ENCODE measurements around the gene NRAP. TPM values are rescaled to one million over a fixed set of nuclear protein-coding genes. Genes with fewer than 3 reads are reported as not detected.
"Not testable (repeated sequence)": the region's sequence is repeated elsewhere in the genome, so short reads cannot be mapped to it uniquely, and the experiment has no call there.

Gene NRAP
- total and polyA plus RNA-seq, 4 donors, result 0.05 to 0.13 (median 0.10) TPM

DNA sequence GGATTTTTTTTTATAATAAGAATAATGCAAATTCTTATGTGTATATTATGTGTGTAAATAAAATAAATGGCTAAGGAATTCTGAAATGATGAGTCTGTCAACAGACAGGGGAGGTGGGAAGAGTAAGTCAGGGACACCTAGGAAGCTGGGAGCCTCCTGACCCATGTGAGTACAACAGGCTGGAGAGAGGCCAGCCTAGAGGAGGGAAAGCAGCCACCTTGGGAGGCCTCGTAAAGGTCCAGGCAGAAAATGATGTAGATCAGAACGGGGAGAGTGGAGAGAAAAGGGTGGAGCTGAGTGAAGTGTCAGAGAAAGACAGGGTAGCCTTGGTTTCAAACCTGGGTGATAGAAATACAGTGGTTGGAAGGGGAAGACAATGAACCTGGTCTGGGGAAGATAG is 6.9 kb downstream of the NRAP start:
- Histone ChIP-seq H3K9me3 (ENCODE audit: control insufficient read depth in 4 of 4, low read length in 3 of 4) (no peaks in the 10 kb centered on the region), H3K27ac (ENCODE audit: low read depth in 1 of 2, low read length in 2 of 2) (no peak overlapping the region), H3K27me3 (ENCODE audit: control insufficient read depth in 4 of 4, insufficient read depth in 4 of 4, low read length in 3 of 4) (no peaks in the 10 kb centered on the region), H3K4me1 (ENCODE audit: control insufficient read depth in 4 of 4, insufficient read depth in 4 of 4, low read length in 3 of 4) (peaks cover 0 to 2% (median under 1%) of the 10 kb centered on the region in 4 donors), H3K9ac (ENCODE audit: low read depth in 1 of 2, low read length in 2 of 2) (no peak overlapping the region), H3K36me3 (ENCODE audit: control insufficient read depth in 4 of 4, insufficient read depth in 3 of 4, low read depth in 1 of 4, low read length in 3 of 4) (no peaks in the 10 kb centered on the region), H3K4me3 (ENCODE audit: low read depth in 1 of 3, low read length in 3 of 3) (no peak overlapping the region)
- TF ChIP-seq TAF1 (conservative IDR thresholded peaks at IDR 0.05), result no peak
- TF ChIP-seq NR2F2 (IDR thresholded peaks at IDR 0.05), result no peak
- no peak for TF ChIP-seq RAD21 (IDR thresholded peaks at IDR 0.05)
- no peak for TF ChIP-seq MAX (IDR thresholded peaks at IDR 0.05)
- TF ChIP-seq EGR1 (IDR thresholded peaks at IDR 0.05; ENCODE audit: low read depth in 2 of 2), result no peak
- no peak for TF ChIP-seq HNF4A (conservative IDR thresholded peaks at IDR 0.05)
- TF ChIP-seq ZBTB33 (IDR thresholded peaks at IDR 0.05), result no peak
- no peak for TF ChIP-seq RXRA (IDR thresholded peaks at IDR 0.05)
- TF ChIP-seq, protein P1, sequence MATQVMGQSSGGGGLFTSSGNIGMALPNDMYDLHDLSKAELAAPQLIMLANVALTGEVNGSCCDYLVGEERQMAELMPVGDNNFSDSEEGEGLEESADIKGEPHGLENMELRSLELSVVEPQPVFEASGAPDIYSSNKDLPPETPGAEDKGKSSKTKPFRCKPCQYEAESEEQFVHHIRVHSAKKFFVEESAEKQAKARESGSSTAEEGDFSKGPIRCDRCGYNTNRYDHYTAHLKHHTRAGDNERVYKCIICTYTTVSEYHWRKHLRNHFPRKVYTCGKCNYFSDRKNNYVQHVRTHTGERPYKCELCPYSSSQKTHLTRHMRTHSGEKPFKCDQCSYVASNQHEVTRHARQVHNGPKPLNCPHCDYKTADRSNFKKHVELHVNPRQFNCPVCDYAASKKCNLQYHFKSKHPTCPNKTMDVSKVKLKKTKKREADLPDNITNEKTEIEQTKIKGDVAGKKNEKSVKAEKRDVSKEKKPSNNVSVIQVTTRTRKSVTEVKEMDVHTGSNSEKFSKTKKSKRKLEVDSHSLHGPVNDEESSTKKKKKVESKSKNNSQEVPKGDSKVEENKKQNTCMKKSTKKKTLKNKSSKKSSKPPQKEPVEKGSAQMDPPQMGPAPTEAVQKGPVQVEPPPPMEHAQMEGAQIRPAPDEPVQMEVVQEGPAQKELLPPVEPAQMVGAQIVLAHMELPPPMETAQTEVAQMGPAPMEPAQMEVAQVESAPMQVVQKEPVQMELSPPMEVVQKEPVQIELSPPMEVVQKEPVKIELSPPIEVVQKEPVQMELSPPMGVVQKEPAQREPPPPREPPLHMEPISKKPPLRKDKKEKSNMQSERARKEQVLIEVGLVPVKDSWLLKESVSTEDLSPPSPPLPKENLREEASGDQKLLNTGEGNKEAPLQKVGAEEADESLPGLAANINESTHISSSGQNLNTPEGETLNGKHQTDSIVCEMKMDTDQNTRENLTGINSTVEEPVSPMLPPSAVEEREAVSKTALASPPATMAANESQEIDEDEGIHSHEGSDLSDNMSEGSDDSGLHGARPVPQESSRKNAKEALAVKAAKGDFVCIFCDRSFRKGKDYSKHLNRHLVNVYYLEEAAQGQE (IDR thresholded peaks at IDR 0.05), result no peak
- no peak for TF ChIP-seq YY1 (IDR thresholded peaks at IDR 0.05)
- TF ChIP-seq HNF4G (IDR thresholded peaks at IDR 0.05), result no peak
- TF ChIP-seq GABPA (IDR thresholded peaks at IDR 0.05 in 1 of 2, conservative IDR thresholded peaks at IDR 0.05 in 1 of 2), result no peak
- TF ChIP-seq JUND (IDR thresholded peaks at IDR 0.05), result no peak
- TF ChIP-seq FOXA2 (IDR thresholded peaks at IDR 0.05), result no peak
- TF ChIP-seq, protein P2, sequence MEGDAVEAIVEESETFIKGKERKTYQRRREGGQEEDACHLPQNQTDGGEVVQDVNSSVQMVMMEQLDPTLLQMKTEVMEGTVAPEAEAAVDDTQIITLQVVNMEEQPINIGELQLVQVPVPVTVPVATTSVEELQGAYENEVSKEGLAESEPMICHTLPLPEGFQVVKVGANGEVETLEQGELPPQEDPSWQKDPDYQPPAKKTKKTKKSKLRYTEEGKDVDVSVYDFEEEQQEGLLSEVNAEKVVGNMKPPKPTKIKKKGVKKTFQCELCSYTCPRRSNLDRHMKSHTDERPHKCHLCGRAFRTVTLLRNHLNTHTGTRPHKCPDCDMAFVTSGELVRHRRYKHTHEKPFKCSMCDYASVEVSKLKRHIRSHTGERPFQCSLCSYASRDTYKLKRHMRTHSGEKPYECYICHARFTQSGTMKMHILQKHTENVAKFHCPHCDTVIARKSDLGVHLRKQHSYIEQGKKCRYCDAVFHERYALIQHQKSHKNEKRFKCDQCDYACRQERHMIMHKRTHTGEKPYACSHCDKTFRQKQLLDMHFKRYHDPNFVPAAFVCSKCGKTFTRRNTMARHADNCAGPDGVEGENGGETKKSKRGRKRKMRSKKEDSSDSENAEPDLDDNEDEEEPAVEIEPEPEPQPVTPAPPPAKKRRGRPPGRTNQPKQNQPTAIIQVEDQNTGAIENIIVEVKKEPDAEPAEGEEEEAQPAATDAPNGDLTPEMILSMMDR (IDR thresholded peaks at IDR 0.05; ENCODE audit: low read depth, low read length, missing input control), result no peak
- no peak for TF ChIP-seq FOXA1 (IDR thresholded peaks at IDR 0.05)
- TF ChIP-seq ATF3 (IDR thresholded peaks at IDR 0.05), result no peak
- no peak for TF ChIP-seq SP1 (IDR thresholded peaks at IDR 0.05)
- DNase-seq (ENCODE audit: low spot score), result no peak
- WGBS, result 69% methylated on average over 2 of the region's 2 CpGs

- H3K4me1 ChIP-seq (ENCODE audit: control insufficient read depth in 4 of 4, insufficient read depth in 4 of 4, low read length in 3 of 4); H3K9me3 ChIP-seq (ENCODE audit: control insufficient read depth in 4 of 4, low read length in 3 of 4); H3K27me3 ChIP-seq (ENCODE audit: control insufficient read depth in 4 of 4, insufficient read depth in 4 of 4, low read length in 3 of 4); H3K27ac ChIP-seq (ENCODE audit: low read depth in 1 of 2, low read length in 2 of 2); H3K4me3 ChIP-seq (ENCODE audit: low read depth in 1 of 3, low read length in 3 of 3); H3K9ac ChIP-seq (ENCODE audit: low read depth in 1 of 2, low read length in 2 of 2); H3K36me3 ChIP-seq (ENCODE audit: control insufficient read depth in 4 of 4, insufficient read depth in 3 of 4, low read depth in 1 of 4, low read length in 3 of 4); DNase-seq (ENCODE audit: low spot score): not testable (repeated sequence)
- WGBS, result 94% methylated on average over 3 of the region's 3 CpGs
These were observed 11.4 kb downstream of the NRAP start for GRCh38 chr10:113652456-113652855.

Measured in liver (tissue), 9 donors.